Naive thymus-derived CD8-positive, alpha-beta T cell (primary cell): ENCODE results near the gene ZNF292. TPM values are rescaled to one million over a fixed set of nuclear protein-coding genes. Genes with fewer than 3 reads are reported as not detected.
"Not testable (repeated sequence)": the region's sequence is repeated elsewhere in the genome, so short reads cannot be mapped to it uniquely, and the experiment has no call there.

Experiments used
- ATAC-seq, 2 donors: fragments of 150-1000 bp; cut with Tn5 transposase in 1 of 2; sonication (Bioruptor Pico), chemical (Tn5 transposase) in 1 of 2; 1 replicate in 1 of 2; 2 replicates in 1 of 2; pipeline ENCODE4 v1.10.0; 2021; ENCODE audit warnings: mild to moderate bottlenecking in 2 of 2, moderate library complexity in 2 of 2
- POLR2A ChIA-PET: fragments of 350-600 bp; sonication (Branson Sonifier 250); formaldehyde crosslinking; loops from one replicate; lab custom pipeline; 2021; ENCODE audit warnings: antibody characterized with exemption; lab: Charles Lee
- DNase-seq, 10 donors: peaks; one replicate each; pipeline versions ENCODE4 v3.0.0 to v3.0.0-alpha.2; 2020 to 2022
- H3K27ac Mint-ChIP-seq, 10 donors: one replicate each; pipeline ENCODE4 v1.8.0; 2020 to 2022; ENCODE audit warnings: mild to moderate bottlenecking in 10 of 10, mixed read lengths in 10 of 10, moderate library complexity in 4 of 10, inconsistent platforms in 1 of 10
- H3K27me3 Mint-ChIP-seq, 5 donors: one replicate each; pipeline ENCODE4 v1.8.0; 2021 to 2022; ENCODE audit warnings: mixed read lengths in 5 of 5
- H3K36me3 Mint-ChIP-seq, 3 donors: one replicate each; pipeline ENCODE4 v1.8.0; 2020 to 2022; ENCODE audit warnings: mixed read lengths in 3 of 3, mild to moderate bottlenecking in 2 of 3, inconsistent platforms in 1 of 3
- H3K4me1 Mint-ChIP-seq, 4 donors: one replicate each; pipeline ENCODE4 v1.8.0; 2021 to 2022; ENCODE audit warnings: mixed read lengths in 4 of 4
- H3K4me3 Mint-ChIP-seq, 10 donors: one replicate each; pipeline ENCODE4 v1.8.0; 2020 to 2022; ENCODE audit warnings: mild to moderate bottlenecking in 10 of 10, mixed read lengths in 10 of 10, moderate library complexity in 6 of 10, inconsistent platforms in 1 of 10
- H3K9me3 Mint-ChIP-seq, 9 donors: one replicate each; pipeline ENCODE4 v1.8.0; 2020 to 2022; ENCODE audit warnings: mixed read lengths in 9 of 9, mild to moderate bottlenecking in 3 of 9, inconsistent platforms in 1 of 9, moderate library complexity in 1 of 9
- polyA plus RNA-seq, 3 donors: library from polyadenylated mRNA; unstranded; fragments of 300-500 nt; fragmentation: Illumina TruSeq; gene quantifications; one replicate each; pipeline ENCODE4 v1.2.3, GENCODE V29; 2021
- total RNA-seq, 8 experiments: library from RNA in 2 of 8; stranded (reverse) in 2 of 8; gene quantifications; one replicate each; pipeline ENCODE4 v1.2.3 and lab custom pipeline; 2021 to 2026

ZNF292 gene
- total and polyA plus RNA-seq, 5 experiments from 2014 or later: 22.4 to 87.7 (median 24.0) TPM

GRCh38 chr6:87197547-87197946 is 42.2 kb downstream of the ZNF292 start:
- DNase-seq: no peak
- peaks cover 0 to 17% (median 0%) of the 10 kb centered on the region in 3 donors for H3K36me3 Mint-ChIP-seq
- peak overlapping the region in 1 of 10 donors; percentile 19 for H3K27ac Mint-ChIP-seq
- peaks cover 29 to 74% (median 62%) of the 10 kb centered on the region in 4 donors for H3K4me1 Mint-ChIP-seq
- POLR2A ChIA-PET: interaction anchor here (0.7 kb wide), 1 partner anchor 364 kb away, joined by 7 read pairs; no protein-coding TSS in a partner anchor
- no peaks in the 10 kb centered on the region for H3K9me3 Mint-ChIP-seq
- no peaks in the 10 kb centered on the region for H3K27me3 Mint-ChIP-seq
- ATAC-seq: no peak
- no peak overlapping the region for H3K4me3 Mint-ChIP-seq

- H3K27me3 Mint-ChIP-seq, DNase-seq, H3K9me3 Mint-ChIP-seq, ATAC-seq: not testable (repeated sequence)
- Mint-ChIP-seq H3K27ac (peak overlapping the region in 3 of 10 donors; percentile 2 to 29 (median 19)), H3K36me3 (peaks cover 0 to 15% (median 0%) of the 10 kb centered on the region in 3 donors), H3K4me3 (peak overlapping the region in 1 of 10 donors; percentile 4), H3K4me1 (peaks cover 27 to 70% (median 57%) of the 10 kb centered on the region in 4 donors)
- POLR2A ChIA-PET: interaction anchor here (0.7 kb wide), 1 partner anchor 363 kb away, joined by 7 read pairs; no protein-coding TSS in a partner anchor
These were observed 42.9 kb downstream of the ZNF292 start for GRCh38 chr6:87198022-87198810.

GRCh38 chr6:87199787-87200186 is 44.4 kb downstream of the ZNF292 start:
- Mint-ChIP-seq H3K36me3 (peaks cover 0 to 21% (median 0%) of the 10 kb centered on the region in 3 donors), H3K4me1 (peaks cover 29 to 73% (median 57%) of the 10 kb centered on the region in 4 donors), H3K27ac (peak overlapping the region in 2 of 10 donors; percentile 13 to 31), H3K27me3 (no peaks in the 10 kb centered on the region), H3K9me3 (no peaks in the 10 kb centered on the region), H3K4me3 (no peak overlapping the region)
- POLR2A ChIA-PET: no interaction called here
- ATAC-seq (no peak), DNase-seq (no peak)

GRCh38 chr6:87200469-87201175 is 45.3 kb downstream of the ZNF292 start:
- peak overlapping the region in 3 of 10 donors; percentile 9 to 21 (median 18) for H3K27ac Mint-ChIP-seq
- no peak for DNase-seq
- H3K4me1 Mint-ChIP-seq: peaks cover 33 to 75% (median 63%) of the 10 kb centered on the region in 4 donors
- ATAC-seq: no peak
- POLR2A ChIA-PET: interaction anchor here (0.6 kb wide), 1 partner anchor 41 kb away, joined by 3 read pairs; no protein-coding TSS in a partner anchor
- no peaks in the 10 kb centered on the region for H3K9me3 Mint-ChIP-seq
- no peaks in the 10 kb centered on the region for H3K27me3 Mint-ChIP-seq
- peaks cover 0 to 27% (median 0%) of the 10 kb centered on the region in 3 donors for H3K36me3 Mint-ChIP-seq
- peak overlapping the region in 1 of 10 donors; percentile 3 for H3K4me3 Mint-ChIP-seq

- peak overlapping the region in 3 of 10 donors; percentile 30 to 69 (median 42) for H3K27ac Mint-ChIP-seq
- DNase-seq (no peak), ATAC-seq (peak in 1 of 2 donors; percentile 25)
- no peaks in the 10 kb centered on the region for H3K9me3 Mint-ChIP-seq
- H3K27me3 Mint-ChIP-seq: no peaks in the 10 kb centered on the region
- H3K36me3 Mint-ChIP-seq: peaks cover 0 to 30% (median 0%) of the 10 kb centered on the region in 3 donors
- POLR2A ChIA-PET: no interaction called here
- no peak overlapping the region for H3K4me3 Mint-ChIP-seq
- peaks cover 44 to 83% (median 77%) of the 10 kb centered on the region in 4 donors for H3K4me1 Mint-ChIP-seq
These were observed 48.2 kb downstream of the ZNF292 start for GRCh38 chr6:87203448-87204023.

- DNase-seq (no peak), ATAC-seq (no peak)
- Mint-ChIP-seq H3K27ac (peak overlapping the region in 2 of 10 donors; percentile 42 to 43), H3K9me3 (no peaks in the 10 kb centered on the region), H3K36me3 (peaks cover 0 to 22% (median 3%) of the 10 kb centered on the region in 3 donors), H3K27me3 (no peaks in the 10 kb centered on the region), H3K4me1 (peaks cover 47 to 91% (median 80%) of the 10 kb centered on the region in 4 donors), H3K4me3 (no peak overlapping the region)
- POLR2A ChIA-PET: no interaction called here
These were observed 54.4 kb downstream of the ZNF292 start for GRCh38 chr6:87209812-87210211.

- Mint-ChIP-seq H3K27me3 (no peaks in the 10 kb centered on the region), H3K4me1 (peaks cover 39 to 79% (median 71%) of the 10 kb centered on the region in 4 donors), H3K4me3 (no peak overlapping the region), H3K27ac (peak overlapping the region in 1 of 10 donors; percentile 39), H3K36me3 (peaks cover 0 to 17% (median 3%) of the 10 kb centered on the region in 3 donors), H3K9me3 (no peaks in the 10 kb centered on the region)
- POLR2A ChIA-PET: no interaction called here
- DNase-seq (no peak), ATAC-seq (peak in 1 of 2 donors; percentile 22)
These were observed 55.6 kb downstream of the ZNF292 start for GRCh38 chr6:87210979-87211378.

- ATAC-seq (no peak), DNase-seq (no peak)
- no peaks in the 10 kb centered on the region for H3K9me3 Mint-ChIP-seq
- POLR2A ChIA-PET: interaction anchor here (0.7 kb wide), 1 partner anchor 57 kb away, joined by 4 read pairs; no protein-coding TSS in a partner anchor
- peaks cover 31 to 64% (median 59%) of the 10 kb centered on the region in 4 donors for H3K4me1 Mint-ChIP-seq
- H3K4me3 Mint-ChIP-seq: no peak overlapping the region
- no peaks in the 10 kb centered on the region for H3K27me3 Mint-ChIP-seq
- peaks cover 0 to 27% (median 4%) of the 10 kb centered on the region in 3 donors for H3K36me3 Mint-ChIP-seq
- H3K27ac Mint-ChIP-seq: peak overlapping the region in 7 of 10 donors; percentile 13 to 90 (median 55)
These were observed 57.2 kb downstream of the ZNF292 start for GRCh38 chr6:87212596-87212995.

GRCh38 chr6:87213364-87213763 is 58.0 kb downstream of the ZNF292 start:
- peaks cover 0 to 34% (median 4%) of the 10 kb centered on the region in 3 donors for H3K36me3 Mint-ChIP-seq
- peaks cover 26 to 56% (median 53%) of the 10 kb centered on the region in 4 donors for H3K4me1 Mint-ChIP-seq
- peak overlapping the region in 9 of 10 donors; percentile 13 to 90 (median 55) for H3K27ac Mint-ChIP-seq
- no peak for ATAC-seq
- no peaks in the 10 kb centered on the region for H3K27me3 Mint-ChIP-seq
- POLR2A ChIA-PET: no interaction called here
- no peak for DNase-seq
- H3K4me3 Mint-ChIP-seq: peak overlapping the region in 1 of 10 donors; percentile 7
- no peaks in the 10 kb centered on the region for H3K9me3 Mint-ChIP-seq

GRCh38 chr6:87214831-87215230 is 59.5 kb downstream of the ZNF292 start:
- no peak overlapping the region for H3K4me3 Mint-ChIP-seq
- DNase-seq: no peak
- H3K36me3 Mint-ChIP-seq: peaks cover 0 to 47% (median 4%) of the 10 kb centered on the region in 3 donors
- POLR2A ChIA-PET: interaction anchor here (0.6 kb wide), 1 partner anchor 361 kb away, joined by 4 read pairs; no protein-coding TSS in a partner anchor
- peaks cover 21 to 51% (median 42%) of the 10 kb centered on the region in 4 donors for H3K4me1 Mint-ChIP-seq
- H3K27me3 Mint-ChIP-seq: no peaks in the 10 kb centered on the region
- H3K9me3 Mint-ChIP-seq: no peaks in the 10 kb centered on the region
- peak overlapping the region in 1 of 10 donors; percentile 43 for H3K27ac Mint-ChIP-seq
- no peak for ATAC-seq

- H3K4me3 Mint-ChIP-seq: no peak overlapping the region
- peaks cover 19 to 90% (median 34%) of the 10 kb centered on the region in 3 donors for H3K36me3 Mint-ChIP-seq
- no peaks in the 10 kb centered on the region for H3K27me3 Mint-ChIP-seq
- ATAC-seq (no peak), DNase-seq (no peak)
- POLR2A ChIA-PET: no interaction called here
- peaks cover 0 to 7% (median 5%) of the 10 kb centered on the region in 4 donors for H3K4me1 Mint-ChIP-seq
- peak overlapping the region in 1 of 10 donors; percentile 4 for H3K27ac Mint-ChIP-seq
- H3K9me3 Mint-ChIP-seq: no peaks in the 10 kb centered on the region
These were observed 65.6 kb downstream of the ZNF292 start for GRCh38 chr6:87220997-87221396.

- H3K4me1 Mint-ChIP-seq: peaks cover 0 to 7% (median 4%) of the 10 kb centered on the region in 4 donors
- H3K27me3 Mint-ChIP-seq: no peaks in the 10 kb centered on the region
- POLR2A ChIA-PET: no interaction called here
- no peak overlapping the region for H3K4me3 Mint-ChIP-seq
- H3K9me3 Mint-ChIP-seq: no peaks in the 10 kb centered on the region
- no peak for DNase-seq
- no peak overlapping the region for H3K27ac Mint-ChIP-seq
- ATAC-seq: no peak
- H3K36me3 Mint-ChIP-seq: peaks cover 19 to 78% (median 32%) of the 10 kb centered on the region in 3 donors
These were observed 67.3 kb downstream of the ZNF292 start for GRCh38 chr6:87222676-87223075.
